Naive B cell (primary cell): Measurements from ENCODE around the gene ST14. TPM values are rescaled to one million over a fixed set of nuclear protein-coding genes. Genes with fewer than 3 reads are reported as not detected.
A peak's percentile ranks its signal among the peaks of the same experiment; 100 is the strongest.

Source experiments
- ATAC-seq, 2 donors: fragments of 150-1000 bp; cut with Tn5 transposase; 2 replicates each; pipeline ENCODE4 v1.10.0; 2021; ENCODE audit warnings: low read depth in 2 of 2, mild to moderate bottlenecking in 2 of 2, moderate library complexity in 2 of 2
- DNase-seq: peaks from one replicate; pipeline ENCODE4 v3.0.0; 2022
- H3K27ac Mint-ChIP-seq, 6 donors: one replicate each; pipeline ENCODE4 v1.8.0; 2020 to 2022; ENCODE audit warnings: mild to moderate bottlenecking in 6 of 6, mixed read lengths in 6 of 6, moderate library complexity in 5 of 6, inconsistent platforms in 2 of 6
- H3K27me3 Mint-ChIP-seq, 3 donors: one replicate each; pipeline ENCODE4 v1.8.0; 2021 to 2022; ENCODE audit warnings: mixed read lengths in 3 of 3, mild to moderate bottlenecking in 1 of 3
- H3K36me3 Mint-ChIP-seq, 2 donors: one replicate each; pipeline ENCODE4 v1.8.0; 2020 to 2022; ENCODE audit warnings: mixed read lengths in 2 of 2, inconsistent platforms in 1 of 2, mild to moderate bottlenecking in 1 of 2
- H3K4me1 Mint-ChIP-seq, 3 donors: one replicate each; pipeline ENCODE4 v1.8.0; 2020 to 2022; ENCODE audit warnings: mixed read lengths in 3 of 3, inconsistent platforms in 1 of 3, mild to moderate bottlenecking in 1 of 3, moderate library complexity in 1 of 3
- H3K4me3 Mint-ChIP-seq, 8 donors: one replicate each; pipeline ENCODE4 v1.8.0; 2020 to 2022; ENCODE audit warnings: mild to moderate bottlenecking in 8 of 8, mixed read lengths in 8 of 8, moderate library complexity in 8 of 8, inconsistent platforms in 2 of 8
- H3K9me3 Mint-ChIP-seq, 7 donors: one replicate each; pipeline ENCODE4 v1.8.0; 2020 to 2022; ENCODE audit warnings: mixed read lengths in 7 of 7, mild to moderate bottlenecking in 5 of 7, inconsistent platforms in 2 of 7, moderate library complexity in 1 of 7
- polyA plus RNA-seq, 6 donors: library from polyadenylated mRNA; unstranded; fragments of 300-500 nt; fragmentation: Illumina TruSeq; gene quantifications; one replicate each; pipeline ENCODE4 v1.2.3, GENCODE V29; 2021; ENCODE audit warnings: low read depth in 6 of 6

ST14 gene
- polyA plus RNA-seq, 6 donors from 2014 or later, result 13.4 to 38.8 (median 20.0) TPM

DNA sequence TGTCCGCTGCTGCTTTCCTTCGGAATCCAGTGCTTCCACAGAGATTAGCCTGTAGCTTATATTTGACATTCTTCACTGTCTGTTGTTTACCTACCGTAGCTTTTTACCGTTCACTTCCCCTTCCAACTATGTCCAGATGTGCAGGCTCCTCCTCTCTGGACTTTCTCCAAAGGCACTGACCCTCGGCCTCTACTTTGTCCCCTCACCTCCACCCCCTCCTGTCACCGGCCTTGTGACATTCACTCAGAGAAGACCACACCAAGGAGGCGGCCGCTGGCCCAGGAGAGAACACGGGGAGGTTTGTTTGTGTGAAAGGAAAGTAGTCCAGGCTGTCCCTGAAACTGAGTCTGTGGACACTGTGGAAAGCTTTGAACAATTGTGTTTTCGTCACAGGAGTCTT is 15.4 kb upstream of the ST14 start:
- no peak for ATAC-seq
- H3K9me3 Mint-ChIP-seq, result no peaks in the 10 kb centered on the region
- H3K36me3 Mint-ChIP-seq, result peaks cover 10 to 17% of the 10 kb centered on the region in 2 donors
- peak overlapping the region in 5 of 6 donors; percentile 15 to 90 (median 65) for H3K27ac Mint-ChIP-seq
- no peak overlapping the region for H3K4me3 Mint-ChIP-seq
- H3K27me3 Mint-ChIP-seq, result no peaks in the 10 kb centered on the region
- peaks cover 20 to 35% (median 28%) of the 10 kb centered on the region in 3 donors for H3K4me1 Mint-ChIP-seq
- DNase-seq, result no peak

DNA sequence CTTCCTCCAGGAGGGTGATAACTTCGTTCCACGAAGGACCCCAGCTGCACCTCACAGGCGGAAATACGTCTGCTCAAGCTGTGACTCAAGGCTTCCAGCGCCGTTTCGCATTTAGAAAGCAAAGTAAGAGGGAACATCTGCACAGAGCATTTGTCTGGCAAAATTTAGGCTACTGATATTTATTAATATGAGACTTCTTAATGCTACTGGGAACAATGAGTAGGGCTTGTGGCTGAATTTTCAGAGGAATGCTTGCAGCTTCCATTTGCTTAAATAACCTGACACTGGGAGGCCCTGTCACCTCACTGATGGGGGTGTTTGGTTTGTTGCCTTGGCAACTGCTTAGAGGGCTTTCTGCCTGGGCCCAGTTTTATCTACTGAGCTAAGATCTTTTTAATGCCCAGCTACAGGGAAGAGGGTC is 14.7 kb upstream of the ST14 start:
- ATAC-seq, result no peak
- no peaks in the 10 kb centered on the region for H3K27me3 Mint-ChIP-seq

DNA sequence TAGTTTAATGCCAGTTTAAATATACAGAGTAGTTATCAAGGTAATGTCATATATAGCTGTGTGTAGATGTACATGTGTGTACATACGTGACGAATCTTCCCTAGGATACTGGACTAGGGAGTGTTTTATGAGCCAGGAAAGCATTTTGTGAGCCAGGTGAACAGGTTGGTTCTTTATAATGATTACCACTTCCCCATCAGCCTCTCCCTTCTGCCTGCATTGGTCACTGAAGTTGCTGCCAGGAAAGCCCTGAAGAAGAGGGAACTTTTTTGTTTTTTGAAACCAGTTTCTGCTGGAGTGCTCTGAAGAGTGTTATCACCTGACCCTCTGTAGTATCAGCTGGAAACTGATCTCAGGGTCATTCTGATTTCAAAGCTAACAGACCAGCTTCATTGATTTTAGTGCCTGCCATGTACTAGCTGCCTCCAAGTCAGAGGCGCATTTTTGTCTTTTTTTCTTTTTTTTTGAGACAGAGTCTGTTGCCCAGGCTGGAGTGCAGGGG is 14.2 kb upstream of the ST14 start:
- DNase-seq, result no peak
- Mint-ChIP-seq H3K27ac (peak overlapping the region in 5 of 6 donors; percentile 52 to 76 (median 60)), H3K9me3 (no peaks in the 10 kb centered on the region), H3K4me1 (peaks cover 20 to 39% (median 32%) of the 10 kb centered on the region in 3 donors), H3K4me3 (no peak overlapping the region), H3K36me3 (peaks cover under 1 to 10% of the 10 kb centered on the region in 2 donors), H3K27me3 (no peaks in the 10 kb centered on the region)
- no peak for ATAC-seq

More for the DNA sequence above, 14.7 kb upstream of the ST14 start:
- H3K9me3 Mint-ChIP-seq, result no peaks in the 10 kb centered on the region
- H3K27ac Mint-ChIP-seq, result peak overlapping the region in 5 of 6 donors; percentile 9 to 90 (median 56)
- H3K4me3 Mint-ChIP-seq, result peak overlapping the region in 2 of 8 donors; percentile 3 to 52
- no peak for DNase-seq
- H3K36me3 Mint-ChIP-seq, result peaks cover 6 to 15% of the 10 kb centered on the region in 2 donors
- H3K4me1 Mint-ChIP-seq, result peaks cover 20 to 35% (median 28%) of the 10 kb centered on the region in 3 donors

DNA sequence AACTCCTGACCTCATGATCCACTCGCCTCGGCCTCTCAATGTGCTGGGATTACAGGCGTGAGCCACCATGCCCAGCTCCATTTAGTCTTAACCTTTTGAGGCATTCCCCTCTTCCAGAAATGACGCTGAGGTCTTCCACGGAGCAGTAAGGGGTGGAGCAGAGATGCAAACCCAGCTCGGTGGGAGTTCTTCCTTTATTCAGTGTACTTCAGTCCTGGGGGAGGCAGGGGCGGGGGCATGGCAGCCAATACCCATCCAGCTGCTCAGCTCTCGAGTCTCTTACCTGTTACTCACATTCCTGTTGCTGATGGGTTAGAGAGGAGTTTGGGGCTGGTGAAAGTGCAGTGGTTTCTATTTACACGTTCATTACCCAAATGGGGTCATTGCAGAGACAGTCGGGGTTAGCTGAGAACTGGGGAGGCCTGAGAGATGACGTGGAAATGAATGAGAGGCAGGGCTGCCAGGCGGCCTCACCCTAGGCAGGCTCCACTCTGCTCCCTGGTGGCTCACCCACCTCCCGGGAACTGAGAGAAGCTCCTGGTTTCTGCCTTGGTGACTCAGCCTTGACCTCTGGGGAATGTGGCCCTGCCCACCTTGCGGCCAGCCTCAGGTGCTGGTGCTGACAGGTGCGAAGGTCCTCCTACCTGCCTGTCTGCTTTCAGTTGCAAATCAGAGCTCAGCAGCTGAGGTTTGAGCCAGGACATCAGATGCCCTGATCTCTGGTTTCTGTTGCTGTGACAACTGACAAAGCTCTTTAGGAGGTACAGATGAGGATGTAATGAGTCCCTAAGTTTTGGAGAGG is 13.4 kb upstream of the ST14 start:
- peak overlapping the region in 4 of 6 donors; percentile 44 to 93 (median 76) for H3K27ac Mint-ChIP-seq
- peaks cover 27 to 47% (median 40%) of the 10 kb centered on the region in 3 donors for H3K4me1 Mint-ChIP-seq
- ATAC-seq (peak in 1 of 2 donors; percentile 17), DNase-seq (no peak)
- H3K9me3 Mint-ChIP-seq, result no peaks in the 10 kb centered on the region
- peak overlapping the region in 6 of 8 donors; percentile 7 to 66 (median 44) for H3K4me3 Mint-ChIP-seq
- H3K27me3 Mint-ChIP-seq, result no peaks in the 10 kb centered on the region
- peaks cover 0 to 9% of the 10 kb centered on the region in 2 donors for H3K36me3 Mint-ChIP-seq

DNA sequence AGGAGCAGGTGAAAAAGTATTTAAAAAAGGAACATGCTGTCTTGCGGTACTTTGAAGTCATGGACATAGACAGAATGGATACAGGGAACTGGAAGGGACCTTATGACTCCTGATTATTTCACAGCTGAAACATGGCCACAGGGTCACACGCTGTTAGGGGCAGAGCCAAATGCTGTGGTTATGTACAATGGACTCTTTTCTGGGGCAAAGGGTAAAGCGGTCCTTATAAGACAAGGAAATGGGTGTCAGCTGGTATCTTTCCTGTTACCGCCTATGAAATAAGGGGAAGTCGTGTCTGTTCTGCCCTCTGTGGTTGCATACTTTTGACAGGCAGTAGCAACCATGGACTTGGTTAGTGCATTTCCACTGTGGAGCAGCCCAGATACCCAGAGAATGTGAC is 12.8 kb upstream of the ST14 start:
- ATAC-seq (peak; percentile 97 to 98), DNase-seq (peak; percentile 60)
- Mint-ChIP-seq H3K4me1 (peaks cover 30 to 53% (median 43%) of the 10 kb centered on the region in 3 donors), H3K4me3 (peak overlapping the region in 7 of 8 donors; percentile 32 to 83 (median 66)), H3K27ac (peak overlapping the region in 4 of 6 donors; percentile 39 to 93 (median 76)), H3K9me3 (no peaks in the 10 kb centered on the region), H3K27me3 (no peaks in the 10 kb centered on the region), H3K36me3 (peaks cover 0 to 9% of the 10 kb centered on the region in 2 donors)

DNA sequence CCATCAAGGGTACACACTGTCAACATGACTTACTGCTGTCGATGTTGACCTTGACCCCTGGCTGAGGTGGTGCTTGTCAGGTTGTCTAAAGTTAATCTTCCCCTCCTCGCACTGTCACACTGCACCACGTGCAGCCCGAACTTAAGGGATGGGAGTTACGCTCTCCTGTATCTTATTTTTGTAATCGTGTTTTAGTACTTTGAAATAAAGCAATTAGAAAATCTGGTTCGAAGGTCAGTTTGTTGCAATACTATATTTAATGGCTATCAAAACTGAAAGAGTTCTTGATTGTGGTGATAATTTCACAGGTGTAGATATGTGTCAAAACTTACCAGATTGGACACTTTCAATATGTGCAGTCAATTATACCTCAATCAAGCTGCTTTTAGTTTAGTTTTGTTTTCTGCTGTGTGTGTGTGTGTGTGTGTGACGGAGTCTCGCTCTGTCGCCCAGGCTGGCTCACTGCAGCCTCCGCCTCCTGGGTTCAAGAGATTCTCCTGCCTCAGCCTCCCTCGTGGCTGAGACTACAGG is 10.7 kb upstream of the ST14 start:
- Mint-ChIP-seq H3K4me3 (no peak overlapping the region), H3K27me3 (no peaks in the 10 kb centered on the region), H3K9me3 (no peaks in the 10 kb centered on the region), H3K36me3 (peaks cover 0 to 9% of the 10 kb centered on the region in 2 donors), H3K27ac (peak overlapping the region in 1 of 6 donors; percentile 76), H3K4me1 (peaks cover 34 to 57% (median 43%) of the 10 kb centered on the region in 3 donors)
- no peak for DNase-seq
- ATAC-seq, result no peak

DNA sequence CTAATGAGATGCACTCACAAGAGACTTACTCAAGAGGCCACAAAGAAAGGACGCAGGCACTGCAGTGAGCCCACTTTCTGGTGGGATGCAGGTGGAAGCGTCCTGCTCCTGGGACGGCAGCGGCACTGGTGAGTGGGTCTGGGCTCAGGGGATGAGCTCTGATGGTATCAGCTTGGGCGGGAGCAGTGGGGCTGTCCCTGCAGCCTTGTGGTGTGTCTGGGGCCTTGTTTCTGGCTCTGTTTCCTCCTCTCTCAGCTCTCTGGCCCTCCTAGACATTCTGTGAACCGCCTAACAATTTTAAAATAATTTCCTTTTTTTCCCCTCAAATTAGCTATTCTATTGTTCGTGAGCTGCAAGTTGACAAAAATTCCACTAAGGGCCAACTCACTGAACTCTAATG is 8.8 kb upstream of the ST14 start:
- H3K4me1 Mint-ChIP-seq, result peaks cover 34 to 54% (median 34%) of the 10 kb centered on the region in 3 donors
- H3K9me3 Mint-ChIP-seq, result no peaks in the 10 kb centered on the region
- peak overlapping the region in 4 of 6 donors; percentile 22 to 76 (median 42) for H3K27ac Mint-ChIP-seq
- H3K36me3 Mint-ChIP-seq, result no peaks in the 10 kb centered on the region
- no peaks in the 10 kb centered on the region for H3K27me3 Mint-ChIP-seq
- no peak overlapping the region for H3K4me3 Mint-ChIP-seq
- no peak for DNase-seq
- no peak for ATAC-seq

DNA sequence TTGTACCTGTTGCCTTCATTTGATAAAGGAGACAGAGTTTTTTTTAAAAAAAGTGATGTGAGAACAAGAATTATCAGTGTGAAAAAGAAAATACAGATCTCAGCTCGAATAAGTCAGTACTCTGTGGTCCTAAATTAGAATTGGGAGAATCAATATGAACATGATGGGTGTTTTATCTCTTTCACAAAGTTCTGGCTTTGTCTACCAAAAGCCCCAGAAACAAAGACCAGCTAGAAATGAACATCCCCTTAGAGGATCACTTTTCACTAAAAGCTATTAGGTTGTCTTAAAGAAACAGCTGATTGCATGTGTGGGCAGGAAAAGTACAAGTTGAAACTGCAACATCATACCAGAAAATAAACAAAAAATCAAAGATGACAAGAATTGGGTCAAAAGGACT is 8.4 kb upstream of the ST14 start:
- H3K27ac Mint-ChIP-seq, result peak overlapping the region in 3 of 6 donors; percentile 22 to 47 (median 38)
- peaks cover 30 to 51% (median 31%) of the 10 kb centered on the region in 3 donors for H3K4me1 Mint-ChIP-seq
- H3K9me3 Mint-ChIP-seq, result no peaks in the 10 kb centered on the region
- DNase-seq (no peak), ATAC-seq (no peak)
- H3K27me3 Mint-ChIP-seq, result no peaks in the 10 kb centered on the region
- no peak overlapping the region for H3K4me3 Mint-ChIP-seq
- no peaks in the 10 kb centered on the region for H3K36me3 Mint-ChIP-seq

DNA sequence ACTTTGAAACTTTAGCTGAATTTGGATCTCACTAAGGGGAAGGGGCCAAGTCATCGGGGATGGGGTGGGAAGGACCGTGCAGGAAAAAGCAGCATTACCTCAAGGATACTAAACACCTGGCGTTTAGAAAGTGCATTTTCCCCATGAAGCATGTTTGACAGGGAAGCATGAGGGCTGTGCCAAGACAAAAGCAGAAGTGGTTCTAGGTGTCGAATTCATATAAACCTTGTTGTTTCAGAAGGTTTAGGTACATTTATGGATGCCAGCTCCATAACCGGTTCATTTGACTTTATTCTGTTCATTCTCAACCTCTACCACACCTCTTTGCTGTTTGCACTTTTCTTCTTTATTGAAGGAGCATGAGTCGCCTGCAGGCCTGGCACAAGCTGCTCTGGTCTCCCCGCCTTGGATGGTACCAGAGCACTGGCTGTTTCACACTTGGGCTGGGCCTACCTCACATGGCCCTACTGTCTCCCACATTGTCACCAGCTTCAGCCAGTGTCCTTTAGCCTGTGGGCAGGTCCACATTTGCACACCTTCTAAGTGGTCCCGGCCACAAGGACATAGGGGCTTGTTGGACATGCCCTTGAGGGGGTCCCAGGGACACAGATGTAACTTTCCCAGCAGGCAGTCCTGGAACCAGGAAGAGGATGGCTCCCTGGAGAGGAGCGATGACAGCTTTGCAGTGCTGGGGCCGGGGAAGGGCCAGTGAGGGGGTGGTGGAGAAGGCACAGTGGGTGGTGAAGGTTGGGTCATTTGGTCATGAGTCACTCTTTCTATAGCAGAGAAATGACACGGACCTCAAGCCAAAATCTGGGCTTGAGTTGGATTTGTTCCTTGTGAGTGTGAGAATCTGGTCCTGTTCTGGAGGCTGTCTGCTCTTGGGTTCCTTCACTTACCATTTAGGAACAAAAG is 3.2 kb upstream of the ST14 start:
- no peaks in the 10 kb centered on the region for H3K36me3 Mint-ChIP-seq
- no peaks in the 10 kb centered on the region for H3K9me3 Mint-ChIP-seq
- peaks cover 28 to 31% (median 29%) of the 10 kb centered on the region in 3 donors for H3K4me1 Mint-ChIP-seq
- no peak for ATAC-seq
- H3K4me3 Mint-ChIP-seq, result peak overlapping the region in 1 of 8 donors; percentile 2
- peak overlapping the region in 1 of 6 donors; percentile 48 for H3K27ac Mint-ChIP-seq
- peaks cover 0 to 4% (median 0%) of the 10 kb centered on the region in 3 donors for H3K27me3 Mint-ChIP-seq
- no peak for DNase-seq

DNA sequence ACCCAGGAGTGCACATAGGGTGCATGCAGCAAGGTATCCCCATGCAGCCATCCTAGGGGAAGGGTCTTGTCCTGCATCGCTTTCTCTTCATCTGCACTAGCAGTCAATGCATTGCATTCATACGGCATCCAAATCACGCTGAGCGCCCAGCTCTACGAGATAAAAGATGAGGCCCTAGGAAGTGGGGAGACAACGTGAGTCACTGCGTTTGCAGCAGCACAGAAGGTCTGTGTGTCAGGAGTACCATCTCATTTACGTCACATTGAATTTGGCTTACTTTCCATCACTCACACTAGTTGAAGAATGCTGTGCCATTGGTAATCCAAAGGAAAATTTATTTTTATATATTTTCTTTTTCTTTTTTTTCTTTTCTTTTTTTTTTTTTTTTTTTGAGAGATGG is 2.5 kb upstream of the ST14 start:
- ATAC-seq (no peak), DNase-seq (no peak)
- no peak overlapping the region for H3K4me3 Mint-ChIP-seq
- H3K4me1 Mint-ChIP-seq, result peaks cover 31 to 34% (median 33%) of the 10 kb centered on the region in 3 donors
- peaks cover 0 to 4% (median 0%) of the 10 kb centered on the region in 3 donors for H3K27me3 Mint-ChIP-seq
- no peaks in the 10 kb centered on the region for H3K9me3 Mint-ChIP-seq
- H3K36me3 Mint-ChIP-seq, result no peaks in the 10 kb centered on the region
- no peak overlapping the region for H3K27ac Mint-ChIP-seq

DNA sequence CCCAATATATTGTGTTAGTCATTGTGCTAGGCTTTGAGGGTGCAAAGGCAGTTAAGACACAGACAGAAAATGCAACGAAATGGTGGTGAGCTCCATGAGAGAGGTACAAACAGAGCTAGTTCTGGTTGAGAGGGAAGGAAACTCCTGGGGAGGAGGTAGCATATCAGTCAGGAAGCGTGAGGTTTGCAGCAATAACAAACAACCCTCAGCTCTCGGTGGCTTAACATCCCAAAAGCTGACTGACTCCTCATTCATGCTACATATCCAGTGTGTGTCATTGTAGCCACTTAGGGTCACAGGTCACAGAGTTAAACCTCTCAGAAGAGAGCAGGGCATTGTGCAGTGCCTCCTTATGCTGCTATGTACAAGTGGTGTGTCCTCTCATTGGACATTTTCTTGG is 1.7 kb upstream of the ST14 start:
- peaks cover 34 to 41% (median 36%) of the 10 kb centered on the region in 3 donors for H3K4me1 Mint-ChIP-seq
- peak overlapping the region in 1 of 6 donors; percentile 52 for H3K27ac Mint-ChIP-seq
- peaks cover 0 to 4% (median 0%) of the 10 kb centered on the region in 3 donors for H3K27me3 Mint-ChIP-seq
- peak overlapping the region in 6 of 8 donors; percentile 74 to 90 (median 78) for H3K4me3 Mint-ChIP-seq
- no peak for DNase-seq
- no peak for ATAC-seq
- H3K36me3 Mint-ChIP-seq, result no peaks in the 10 kb centered on the region
- no peaks in the 10 kb centered on the region for H3K9me3 Mint-ChIP-seq

DNA sequence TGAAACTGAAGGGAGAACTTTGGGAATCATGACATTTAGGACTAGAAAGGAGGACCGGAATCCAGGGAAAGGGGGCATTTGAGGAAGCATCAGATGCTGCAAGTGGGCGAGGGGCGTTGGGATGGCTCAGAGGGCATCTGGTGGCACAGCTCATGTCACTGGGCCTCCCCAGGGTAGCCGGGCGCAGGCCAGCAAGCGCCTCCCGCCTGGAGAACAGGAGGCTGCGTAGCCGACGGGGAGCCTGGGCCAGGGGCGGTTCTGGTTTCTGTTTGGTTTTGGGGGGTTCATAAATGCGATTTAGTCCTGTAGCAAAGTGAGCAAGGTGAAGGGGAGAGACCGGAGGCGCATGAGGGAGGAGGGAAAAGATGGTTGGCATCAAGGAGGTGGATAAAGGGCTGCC is 443 bp upstream of the ST14 start:
- peak overlapping the region in 3 of 6 donors; percentile 27 to 84 (median 52) for H3K27ac Mint-ChIP-seq
- H3K27me3 Mint-ChIP-seq, result peaks cover 0 to 4% (median 4%) of the 10 kb centered on the region in 3 donors
- peak overlapping the region; percentile 72 to 90 (median 81) for H3K4me3 Mint-ChIP-seq
- peaks cover 40 to 54% (median 44%) of the 10 kb centered on the region in 3 donors for H3K4me1 Mint-ChIP-seq
- DNase-seq (no peak), ATAC-seq (no peak)
- H3K36me3 Mint-ChIP-seq, result no peaks in the 10 kb centered on the region
- no peaks in the 10 kb centered on the region for H3K9me3 Mint-ChIP-seq
